Measurements from ENCODE around the gene SYNJ1. TPM values are rescaled to one million over a fixed set of nuclear protein-coding genes. Genes with fewer than 3 reads are reported as not detected.

SYNJ1 gene
- total RNA-seq, 1 donor from 2014 or later, result 15.5 TPM

GRCh38 chr21:32728848-32729247 is 1.0 kb upstream of the SYNJ1 start:
- peak overlapping the region; percentile 94 for H3K4me3 Mint-ChIP-seq (ENCODE audit: unreplicated experiment)
- H3K27me3 Mint-ChIP-seq (ENCODE audit: unreplicated experiment), result no peaks in the 10 kb centered on the region
- H3K4me1 Mint-ChIP-seq (ENCODE audit: unreplicated experiment), result peaks cover 14% of the 10 kb centered on the region
- peaks cover under 1% of the 10 kb centered on the region for H3K36me3 Mint-ChIP-seq (ENCODE audit: unreplicated experiment)
- no peaks in the 10 kb centered on the region for H3K9me3 Mint-ChIP-seq (ENCODE audit: unreplicated experiment)
- TF ChIP-seq CTCF (IDR thresholded peaks at IDR 0.05), result no peak
- peak overlapping the region; percentile 88 for H3K27ac Mint-ChIP-seq (ENCODE audit: unreplicated experiment)
- no peak for DNase-seq (ENCODE audit: extremely low spot score, unreplicated experiment)

GRCh38 chr21:32728456-32728839 is 635 bp upstream of the SYNJ1 start:
- DNase-seq (ENCODE audit: extremely low spot score, unreplicated experiment), result no peak
- TF ChIP-seq CTCF (IDR thresholded peaks at IDR 0.05), result no peak
- H3K27me3 Mint-ChIP-seq (ENCODE audit: unreplicated experiment), result no peaks in the 10 kb centered on the region
- peaks cover 5% of the 10 kb centered on the region for H3K36me3 Mint-ChIP-seq (ENCODE audit: unreplicated experiment)
- H3K9me3 Mint-ChIP-seq (ENCODE audit: unreplicated experiment), result no peaks in the 10 kb centered on the region
- H3K4me3 Mint-ChIP-seq (ENCODE audit: unreplicated experiment), result peak overlapping the region; percentile 94
- H3K4me1 Mint-ChIP-seq (ENCODE audit: unreplicated experiment), result peaks cover 15% of the 10 kb centered on the region
- peak overlapping the region; percentile 88 for H3K27ac Mint-ChIP-seq (ENCODE audit: unreplicated experiment)

- no peaks in the 10 kb centered on the region for H3K9me3 Mint-ChIP-seq (ENCODE audit: unreplicated experiment)
- peaks cover 9% of the 10 kb centered on the region for H3K36me3 Mint-ChIP-seq (ENCODE audit: unreplicated experiment)
- H3K4me1 Mint-ChIP-seq (ENCODE audit: unreplicated experiment), result peaks cover 15% of the 10 kb centered on the region
- DNase-seq (ENCODE audit: extremely low spot score, unreplicated experiment), result no peak
- peak overlapping the region; percentile 94 for H3K4me3 Mint-ChIP-seq (ENCODE audit: unreplicated experiment)
- no peak for TF ChIP-seq CTCF (IDR thresholded peaks at IDR 0.05)
- peak overlapping the region; percentile 88 for H3K27ac Mint-ChIP-seq (ENCODE audit: unreplicated experiment)
- no peaks in the 10 kb centered on the region for H3K27me3 Mint-ChIP-seq (ENCODE audit: unreplicated experiment)
Measured at GRCh38 chr21:32726839-32727686, 750 bp downstream of the SYNJ1 start.

- no peak for DNase-seq (ENCODE audit: extremely low spot score, unreplicated experiment)
- Mint-ChIP-seq H3K27me3 (ENCODE audit: unreplicated experiment) (no peaks in the 10 kb centered on the region), H3K4me1 (ENCODE audit: unreplicated experiment) (peaks cover 5% of the 10 kb centered on the region), H3K36me3 (ENCODE audit: unreplicated experiment) (peaks cover 21% of the 10 kb centered on the region), H3K27ac (ENCODE audit: unreplicated experiment) (no peak overlapping the region), H3K9me3 (ENCODE audit: unreplicated experiment) (peaks cover 7% of the 10 kb centered on the region), H3K4me3 (ENCODE audit: unreplicated experiment) (no peak overlapping the region)
- no peak for TF ChIP-seq CTCF (IDR thresholded peaks at IDR 0.05)
Measured at GRCh38 chr21:32719085-32719484, 8.7 kb downstream of the SYNJ1 start.

- no peak overlapping the region for H3K27ac Mint-ChIP-seq (ENCODE audit: unreplicated experiment)
- H3K4me1 Mint-ChIP-seq (ENCODE audit: unreplicated experiment), result peaks cover 2% of the 10 kb centered on the region
- peaks cover 7% of the 10 kb centered on the region for H3K9me3 Mint-ChIP-seq (ENCODE audit: unreplicated experiment)
- no peaks in the 10 kb centered on the region for H3K27me3 Mint-ChIP-seq (ENCODE audit: unreplicated experiment)
- DNase-seq (ENCODE audit: extremely low spot score, unreplicated experiment), result no peak
- peaks cover 12% of the 10 kb centered on the region for H3K36me3 Mint-ChIP-seq (ENCODE audit: unreplicated experiment)
- no peak for TF ChIP-seq CTCF (IDR thresholded peaks at IDR 0.05)
- H3K4me3 Mint-ChIP-seq (ENCODE audit: unreplicated experiment), result no peak overlapping the region
Measured at GRCh38 chr21:32717851-32718316, 9.9 kb downstream of the SYNJ1 start.
